Liver (tissue), 9 donors: ENCODE measurements around the gene UPP1. TPM values are rescaled to one million over a fixed set of nuclear protein-coding genes. Genes with fewer than 3 reads are reported as not detected.
"Not testable (repeated sequence)": the region's sequence is repeated elsewhere in the genome, so short reads cannot be mapped to it uniquely, and the experiment has no call there.

Source experiments
- DNase-seq: peaks from one replicate; pipeline ENCODE4 v3.0.0-alpha.2; 2017; ENCODE audit warnings: low spot score
- H3K27ac ChIP-seq, 2 donors: one replicate each; pipeline ENCODE4 v1.7.0; 2013; ENCODE audit warnings: inconsistent platforms in 2 of 2, low read length in 2 of 2, control low read depth in 1 of 2, low read depth in 1 of 2, mild to moderate bottlenecking in 1 of 2
- H3K27me3 ChIP-seq, 4 donors: one replicate each; pipeline versions ENCODE4 v1.6.1 to v1.7.0; 2013; ENCODE audit warnings: low read length in 3 of 4, inconsistent platforms in 1 of 4, mild to moderate bottlenecking in 1 of 4, moderate library complexity in 1 of 4; ENCODE audit not compliant: control insufficient read depth in 4 of 4, insufficient read depth in 4 of 4
- H3K36me3 ChIP-seq, 4 donors: one replicate each; pipeline versions ENCODE4 v1.6.1 to v1.7.0; 2013; ENCODE audit warnings: low read length in 3 of 4, mild to moderate bottlenecking in 3 of 4, low read depth in 1 of 4, moderate library complexity in 1 of 4; ENCODE audit not compliant: control insufficient read depth in 4 of 4, insufficient read depth in 3 of 4
- H3K4me1 ChIP-seq, 4 donors: one replicate each; pipeline versions ENCODE4 v1.6.1 to v1.7.0; 2013; ENCODE audit warnings: low read length in 3 of 4, mild to moderate bottlenecking in 3 of 4, moderate library complexity in 1 of 4; ENCODE audit not compliant: control insufficient read depth in 4 of 4, insufficient read depth in 4 of 4
- H3K4me3 ChIP-seq, 3 donors: one replicate each; pipeline versions ENCODE4 v1.6.1 to v1.7.0; 2013; ENCODE audit warnings: low read length in 3 of 3, control low read depth in 1 of 3, low read depth in 1 of 3, mild to moderate bottlenecking in 1 of 3
- H3K9ac ChIP-seq, 2 donors: one replicate each; pipeline ENCODE4 v1.7.0; 2013; ENCODE audit warnings: low read length in 2 of 2, mild to moderate bottlenecking in 2 of 2, moderate library complexity in 2 of 2, control low read depth in 1 of 2, low read depth in 1 of 2
- H3K9me3 ChIP-seq, 4 donors: one replicate each; pipeline versions ENCODE4 v1.6.1 to v1.7.0; 2013; ENCODE audit warnings: low read length in 3 of 4; ENCODE audit not compliant: control insufficient read depth in 4 of 4
- CTCF ChIP-seq: fragments of 150-350 bp; IDR thresholded peaks from 2 replicates; pipeline ENCODE4 v1.5.1; 2017; ENCODE audit warnings: improper control_type of control experiment, low read depth, low read length; ENCODE audit not compliant: missing input control
- EGR1 ChIP-seq, 2 donors: IDR thresholded peaks; 2 replicates each; pipeline ENCODE4 v1.6.1; 2016 to 2018; ENCODE audit warnings: antibody characterized with exemption in 2 of 2, low read depth in 2 of 2
- GABPA ChIP-seq, 2 donors: IDR thresholded peaks in 1 of 2; conservative IDR thresholded peaks in 1 of 2; 2 replicates each; pipeline ENCODE4 v1.6.1; 2016; ENCODE audit warnings: antibody characterized with exemption in 2 of 2, mild to moderate bottlenecking in 1 of 2, moderate library complexity in 1 of 2
- HNF4G ChIP-seq: IDR thresholded peaks from 2 replicates; pipeline ENCODE4 v1.6.1; 2016; ENCODE audit warnings: antibody characterized with exemption
- MAX ChIP-seq: IDR thresholded peaks from 2 replicates; pipeline ENCODE4 v1.6.1; 2016; ENCODE audit warnings: antibody characterized with exemption
- REST ChIP-seq: IDR thresholded peaks from 2 replicates; pipeline ENCODE4 v1.6.1; 2016; ENCODE audit warnings: antibody characterized with exemption, mild to moderate bottlenecking
- RXRA ChIP-seq, 2 donors: IDR thresholded peaks; 2 replicates each; pipeline ENCODE4 v1.6.1; 2017 to 2018; ENCODE audit warnings: antibody characterized with exemption in 2 of 2, mild to moderate bottlenecking in 1 of 2
- SP1 ChIP-seq: IDR thresholded peaks from 2 replicates; pipeline ENCODE4 v1.6.1; 2018; ENCODE audit warnings: antibody characterized with exemption, mild to moderate bottlenecking
- YY1 ChIP-seq: IDR thresholded peaks from 2 replicates; pipeline ENCODE4 v1.6.1; 2016; ENCODE audit warnings: antibody characterized with exemption, mild to moderate bottlenecking
- WGBS: extraction: QIAGEN DNeasy Blood & Tissue Kit; methylation state at CpG from one replicate; pipeline ENCODE4 v1.1.7; 2013; 5-methylcytosine and 5-hydroxymethylcytosine counted together
- polyA plus RNA-seq, 2 donors: library from polyadenylated mRNA; stranded (reverse) in 1 of 2; unstranded in 1 of 2; fragments of 200-250 nt in 1 of 2; fragments of >200 nt in 1 of 2; fragmentation: Nextera tagmentation in 1 of 2; extraction: Ambion mirVana in 1 of 2; gene quantifications; one replicate each; pipeline versions ENCODE4 v1.2.1 to v1.2.3, GENCODE V29; 2013 to 2015
- total RNA-seq, 2 donors: library from RNA; depleted of rRNA; stranded (reverse); fragments of >200 nt; gene quantifications; one replicate each; pipeline ENCODE4 v1.2.3, GENCODE V29; 2014
- donor health status: healthy.
- donor health status: healthy.
- donor health status: healthy.
- donor health status: healthy.
- donor health status: healthy.

Gene UPP1
- total and polyA plus RNA-seq, 4 donors, result 3.1 to 18.8 (median 9.1) TPM

DNA sequence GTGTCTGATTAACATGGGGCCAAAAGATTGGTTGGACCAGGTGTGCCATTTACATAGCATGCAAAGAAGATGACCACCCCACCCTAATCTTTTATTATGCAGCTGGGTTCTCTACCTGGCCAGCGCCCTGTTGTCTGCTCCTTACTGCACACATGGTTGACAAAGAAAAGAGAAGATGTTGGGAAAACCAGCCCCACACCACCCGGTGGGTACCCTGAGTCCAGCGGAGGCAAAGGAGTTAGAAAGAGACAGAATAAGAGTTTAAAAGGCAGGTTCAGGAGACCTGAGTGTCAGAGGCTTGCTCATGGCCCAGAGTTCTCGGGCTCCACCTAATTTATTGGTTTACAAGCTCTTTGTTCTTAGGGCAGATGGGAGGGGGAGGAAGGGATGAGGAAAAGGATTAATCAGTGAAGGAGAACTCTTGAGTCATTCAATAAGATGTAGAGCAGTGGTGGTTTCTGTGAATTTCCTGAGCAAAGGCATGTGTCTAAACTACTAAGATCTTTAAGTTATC lies 58.1 kb downstream of the UPP1 start:
- TF ChIP-seq YY1, result no peak
- TF ChIP-seq SP1, result no peak
- no peak for TF ChIP-seq GABPA (IDR thresholded peaks at IDR 0.05 in 1 of 2, conservative IDR thresholded peaks at IDR 0.05 in 1 of 2)
- TF ChIP-seq HNF4G, result no peak
- TF ChIP-seq REST, result no peak
- TF ChIP-seq EGR1 (IDR thresholded peaks at IDR 0.05; ENCODE audit: low read depth in 2 of 2), result no peak
- TF ChIP-seq RXRA (IDR thresholded peaks at IDR 0.05), result no peak
- no peak overlapping the region for H3K27ac ChIP-seq
- H3K9me3 ChIP-seq, result no peaks in the 10 kb centered on the region
- 85% methylated on average over 4 of the region's 4 CpGs for WGBS
- no peaks in the 10 kb centered on the region for H3K27me3 ChIP-seq
- DNase-seq, result no peak
- H3K4me1 ChIP-seq, result peaks cover 4 to 15% (median 11%) of the 10 kb centered on the region in 4 donors
- H3K9ac ChIP-seq, result no peak overlapping the region
- H3K4me3 ChIP-seq, result no peak overlapping the region
- H3K36me3 ChIP-seq, result no peaks in the 10 kb centered on the region

- H3K9ac ChIP-seq, H3K27me3 ChIP-seq, H3K27ac ChIP-seq, H3K36me3 ChIP-seq, DNase-seq, H3K4me3 ChIP-seq, H3K9me3 ChIP-seq: not testable (repeated sequence)
- H3K4me1 ChIP-seq, result peaks cover 4 to 15% (median 11%) of the 10 kb centered on the region in 4 donors
- WGBS, result 62% methylated on average over 7 of the region's 7 CpGs
Observed at GRCh38 chr7:48147690-48148089, 58.6 kb downstream of the UPP1 start.

DNA sequence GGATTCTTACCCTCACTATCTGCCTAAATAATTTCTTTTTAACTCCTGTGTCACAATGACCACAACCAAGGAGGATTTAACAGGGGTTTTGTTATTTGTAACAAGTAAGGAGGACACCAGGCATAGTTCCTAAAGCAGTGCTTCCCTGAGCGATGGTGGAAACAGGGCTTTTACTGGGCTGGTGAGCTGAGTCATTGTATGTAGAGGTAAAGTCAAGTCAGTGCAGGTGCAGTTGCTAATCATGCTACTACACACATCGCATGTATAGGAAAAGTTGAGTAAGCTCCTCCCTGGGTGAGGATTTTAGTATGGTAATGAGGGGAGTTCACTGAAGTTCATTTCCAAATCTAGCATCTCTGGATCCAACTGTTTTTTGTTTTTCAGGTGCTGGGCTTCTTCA lies 59.2 kb downstream of the UPP1 start:
- no peak for DNase-seq
- H3K27ac ChIP-seq, result no peak overlapping the region
- 90% methylated on average over 2 of the region's 2 CpGs for whole genome bisulfite sequencing
- no peak for TF ChIP-seq MAX
- TF ChIP-seq SP1, result no peak
- no peak for TF ChIP-seq HNF4G
- no peak for TF ChIP-seq YY1
- no peak for TF ChIP-seq CTCF
- H3K36me3 ChIP-seq, result no peaks in the 10 kb centered on the region
- H3K9me3 ChIP-seq, result no peaks in the 10 kb centered on the region
- H3K27me3 ChIP-seq, result no peaks in the 10 kb centered on the region
- H3K9ac ChIP-seq, result no peak overlapping the region
- no peak overlapping the region for H3K4me3 ChIP-seq
- peaks cover 4 to 14% (median 11%) of the 10 kb centered on the region in 4 donors for H3K4me1 ChIP-seq
